Neuronal stem cell (in vitro differentiated cells): Measurements from ENCODE around the gene EML1.
A peak's percentile ranks its signal among the peaks of the same experiment; 100 is the strongest.

Experiments used
- DNase-seq: peaks from one replicate; pipeline ENCODE4 v3.0.0-alpha.2; 2013; ENCODE audit warnings: low spot score
- H2AFZ ChIP-seq: one replicate; pipeline ENCODE4 v1.6.1; 2013; ENCODE audit warnings: mild to moderate bottlenecking, low read length, inconsistent platforms
- H2AK5ac ChIP-seq: 2 replicates; pipeline ENCODE4 v1.6.1; 2013; ENCODE audit warnings: low read depth, mild to moderate bottlenecking, inconsistent platforms, low read length, moderate library complexity, mixed read lengths
- H2BK120ac ChIP-seq: 2 replicates; pipeline ENCODE4 v1.6.1; 2013; ENCODE audit warnings: low read depth, mild to moderate bottlenecking, inconsistent platforms, low read length, moderate library complexity, mixed read lengths
- H2BK12ac ChIP-seq: one replicate; pipeline ENCODE4 v1.6.1; 2013; ENCODE audit warnings: low read length, inconsistent platforms
- H2BK15ac ChIP-seq: 2 replicates; pipeline ENCODE4 v1.6.1; 2013; ENCODE audit warnings: mild to moderate bottlenecking, low read length, inconsistent platforms, mixed read lengths
- H2BK5ac ChIP-seq: one replicate; pipeline ENCODE4 v1.6.1; 2013; ENCODE audit warnings: inconsistent platforms, mild to moderate bottlenecking, low read length, moderate library complexity
- H3K14ac ChIP-seq: one replicate; pipeline ENCODE4 v1.6.1; 2013; ENCODE audit warnings: low read length, inconsistent platforms
- H3K18ac ChIP-seq: 2 replicates; pipeline ENCODE4 v1.6.1; 2013; ENCODE audit warnings: low read length, inconsistent platforms
- H3K23ac ChIP-seq: 2 replicates; pipeline ENCODE4 v1.6.1; 2013; ENCODE audit warnings: low read depth, mild to moderate bottlenecking, mixed read lengths, low read length, inconsistent platforms; ENCODE audit not compliant: poor library complexity
- H3K27ac ChIP-seq: replicated peaks from 3 replicates; pipeline ENCODE4 v1.5.1; 2013; ENCODE audit warnings: low read length, inconsistent platforms
- H3K27me3 ChIP-seq, 3 experiments: 2 replicates each; pipeline ENCODE4 v1.6.1; 2013; ENCODE audit warnings: low read length in 3 of 3, mild to moderate bottlenecking in 2 of 3, inconsistent platforms in 1 of 3, low read depth in 1 of 3, mixed read lengths in 1 of 3, moderate library complexity in 1 of 3; ENCODE audit not compliant: control insufficient read depth in 3 of 3, insufficient read depth in 3 of 3
- H3K36me3 ChIP-seq, 2 donors: replicated peaks in 1 of 2; 2 replicates each; pipeline ENCODE4 v1.6.1; 2013; ENCODE audit warnings: low read length in 2 of 2; ENCODE audit not compliant: control insufficient read depth in 2 of 2, insufficient read depth in 2 of 2
- H3K4ac ChIP-seq: 2 replicates; pipeline ENCODE4 v1.6.1; 2013; ENCODE audit warnings: inconsistent platforms, mild to moderate bottlenecking, low read length, moderate library complexity
- H3K4me1 ChIP-seq, 2 donors: 1 replicate in 1 of 2; 2 replicates in 1 of 2; pipeline ENCODE4 v1.6.1; 2013; ENCODE audit warnings: low read length in 2 of 2, low read depth in 1 of 2; ENCODE audit not compliant: control insufficient read depth in 2 of 2, insufficient read depth in 1 of 2
- H3K4me2 ChIP-seq: one replicate; pipeline ENCODE4 v1.6.1; 2013; ENCODE audit warnings: mild to moderate bottlenecking, low read length, inconsistent platforms; ENCODE audit not compliant: insufficient read depth, poor library complexity, severe bottlenecking
- H3K4me3 ChIP-seq, 2 donors: 2 replicates each; pipeline ENCODE4 v1.5.1; 2013; ENCODE audit warnings: low read length in 2 of 2, mild to moderate bottlenecking in 2 of 2, inconsistent platforms in 1 of 2, moderate library complexity in 1 of 2
- H3K79me1 ChIP-seq: one replicate; pipeline ENCODE4 v1.6.1; 2013; ENCODE audit warnings: low read depth, mild to moderate bottlenecking, inconsistent platforms, low read length, moderate library complexity
- H3K9ac ChIP-seq: one replicate; pipeline ENCODE4 v1.6.1; 2013; ENCODE audit warnings: mild to moderate bottlenecking, low read depth, low read length, inconsistent platforms; ENCODE audit not compliant: poor library complexity
- H3K9me3 ChIP-seq, 2 donors: replicated peaks in 1 of 2; 2 replicates each; pipeline versions ENCODE3 to v1.6.1; 2013; ENCODE audit warnings: low read length in 2 of 2, mild to moderate bottlenecking in 2 of 2, inconsistent platforms in 1 of 2, low read depth in 1 of 2, mixed read lengths in 1 of 2, moderate library complexity in 1 of 2; ENCODE audit not compliant: control insufficient read depth in 2 of 2, insufficient read depth in 1 of 2
- H4K8ac ChIP-seq: one replicate; pipeline ENCODE4 v1.6.1; 2013; ENCODE audit warnings: low read depth, mild to moderate bottlenecking, inconsistent platforms, low read length, moderate library complexity
- H4K91ac ChIP-seq: one replicate; pipeline ENCODE4 v1.6.1; 2013; ENCODE audit warnings: low read length, low read depth, mild to moderate bottlenecking, inconsistent platforms; ENCODE audit not compliant: poor library complexity
- WGBS, 2 donors: extraction: QIAGEN DNeasy Blood & Tissue Kit; methylation state at CpG; one replicate each; pipeline ENCODE4 v1.1.7; 2013; ENCODE audit warnings: missing lambda C conversion rate in 2 of 2, mixed read lengths in 1 of 2; ENCODE audit not compliant: insufficient read length in 2 of 2, insufficient replicate concordance in 1 of 2; ENCODE audit errors: extremely low coverage in 2 of 2; 5-methylcytosine and 5-hydroxymethylcytosine counted together

The EML1 gene

DNA sequence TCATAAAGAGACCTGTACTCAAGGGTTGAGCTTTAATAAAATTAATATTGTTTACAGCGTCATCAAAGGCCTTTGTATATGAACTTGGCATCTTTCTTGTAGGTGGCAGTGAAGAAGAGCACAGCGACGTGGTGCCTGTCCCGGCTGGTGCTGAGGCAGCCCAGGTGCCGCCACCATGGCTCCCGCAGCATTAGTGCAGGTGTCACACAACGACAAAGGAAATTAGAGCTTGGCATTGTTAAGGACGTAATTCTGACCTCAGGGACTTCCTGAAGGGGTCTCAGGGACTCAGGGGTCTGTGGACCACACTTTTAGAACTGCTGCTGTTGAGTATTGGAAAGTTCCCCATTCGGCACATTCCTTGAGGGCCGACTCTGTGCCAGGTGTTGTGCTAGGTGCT is 24.1 kb downstream of the EML1 start:
- H3K79me1 ChIP-seq: peaks cover 6% of the 10 kb centered on the region
- H3K14ac ChIP-seq: no peak overlapping the region
- no peak overlapping the region for H4K91ac ChIP-seq
- H3K9me3 ChIP-seq: no peaks in the 10 kb centered on the region
- H2BK15ac ChIP-seq: no peak overlapping the region
- no peak overlapping the region for H3K9ac ChIP-seq
- peaks cover 8 to 9% of the 10 kb centered on the region in 2 donors for H3K4me1 ChIP-seq
- no peak overlapping the region for H3K4ac ChIP-seq
- no peaks in the 10 kb centered on the region for H3K36me3 ChIP-seq
- no peak overlapping the region for H3K18ac ChIP-seq
- H3K4me3 ChIP-seq: no peak overlapping the region
- H2BK12ac ChIP-seq: no peak overlapping the region
- no peak overlapping the region for H2BK120ac ChIP-seq
- no peak overlapping the region for H2AFZ ChIP-seq
- H2BK5ac ChIP-seq: no peak overlapping the region
- H3K27ac ChIP-seq: no peak overlapping the region
- H3K4me2 ChIP-seq: no peak overlapping the region
- H4K8ac ChIP-seq: no peak overlapping the region
- no peak overlapping the region for H2AK5ac ChIP-seq
- WGBS, 2 donors: no CpG with 5 or more reads among the region's 10 CpGs
- no peak for DNase-seq
- no peak overlapping the region for H3K23ac ChIP-seq
- H3K27me3 ChIP-seq: no peaks in the 10 kb centered on the region

DNA sequence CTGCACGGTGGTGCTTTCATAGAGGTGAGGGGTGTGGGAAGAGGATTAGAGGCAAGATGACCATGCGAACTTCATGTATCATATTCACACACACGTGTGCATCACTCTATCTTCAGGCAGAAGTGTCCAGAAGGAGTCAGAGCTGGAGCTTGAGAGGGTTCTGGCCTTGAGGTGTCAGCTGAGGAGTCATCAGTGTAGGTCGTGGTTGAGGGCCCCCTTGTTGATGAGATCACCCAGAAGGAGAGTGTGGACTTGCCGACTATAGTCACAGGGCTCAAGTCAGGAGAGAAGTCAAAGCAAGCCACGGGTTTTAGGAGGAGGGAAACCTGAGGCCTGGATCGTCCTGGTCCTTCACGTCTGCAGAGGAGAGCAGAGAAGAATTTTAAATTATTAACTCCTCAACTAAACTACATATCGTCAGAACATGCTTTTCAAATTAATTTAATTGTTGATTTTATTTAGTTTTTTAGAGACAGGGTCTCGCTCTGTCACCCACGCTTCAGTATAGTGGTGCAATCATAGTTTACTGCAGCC is 25.4 kb downstream of the EML1 start:
- Histone ChIP-seq H3K79me1 (peaks cover 9% of the 10 kb centered on the region), H3K27ac (no peak overlapping the region), H2BK120ac (no peak overlapping the region), H4K8ac (no peak overlapping the region), H3K9me3 (no peaks in the 10 kb centered on the region), H4K91ac (no peak overlapping the region), H2BK15ac (no peak overlapping the region), H2AK5ac (no peak overlapping the region), H3K4me2 (no peak overlapping the region), H3K27me3 (no peaks in the 10 kb centered on the region), H3K9ac (no peak overlapping the region), H3K4me1 (peaks cover 5 to 6% of the 10 kb centered on the region in 2 donors), H3K18ac (no peak overlapping the region), H2BK5ac (no peak overlapping the region), H2AFZ (no peak overlapping the region), H2BK12ac (peak overlapping the region; percentile 36), H3K36me3 (no peaks in the 10 kb centered on the region), H3K4ac (no peak overlapping the region), H3K4me3 (no peak overlapping the region), H3K14ac (no peak overlapping the region), H3K23ac (no peak overlapping the region)
- DNase-seq: no peak
- WGBS, 2 donors: no CpG with 5 or more reads among the region's 11 CpGs

DNA sequence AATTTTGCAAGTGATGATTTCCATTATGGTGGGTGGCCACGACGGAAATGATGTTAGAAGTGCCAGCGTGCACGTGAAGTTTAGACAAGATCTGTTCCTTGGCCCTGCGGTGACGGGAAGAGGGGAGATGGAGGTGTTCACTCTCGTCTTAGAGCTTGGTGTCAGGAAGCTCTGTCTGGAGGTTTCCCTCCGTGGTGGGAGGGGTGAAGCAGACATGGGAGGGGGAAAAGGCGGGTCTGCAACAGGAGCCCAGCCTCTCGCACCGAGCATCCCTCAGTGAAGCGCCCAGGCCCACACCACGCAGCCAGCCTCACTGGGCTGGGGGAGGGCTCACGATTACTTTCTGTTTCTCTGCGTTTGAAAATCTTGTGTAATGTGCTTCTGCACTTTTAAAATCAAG is 26.3 kb downstream of the EML1 start:
- peaks cover 5 to 6% of the 10 kb centered on the region in 2 donors for H3K4me1 ChIP-seq
- no CpG with 5 or more reads among the region's 15 CpGs for WGBS, 2 donors

DNA sequence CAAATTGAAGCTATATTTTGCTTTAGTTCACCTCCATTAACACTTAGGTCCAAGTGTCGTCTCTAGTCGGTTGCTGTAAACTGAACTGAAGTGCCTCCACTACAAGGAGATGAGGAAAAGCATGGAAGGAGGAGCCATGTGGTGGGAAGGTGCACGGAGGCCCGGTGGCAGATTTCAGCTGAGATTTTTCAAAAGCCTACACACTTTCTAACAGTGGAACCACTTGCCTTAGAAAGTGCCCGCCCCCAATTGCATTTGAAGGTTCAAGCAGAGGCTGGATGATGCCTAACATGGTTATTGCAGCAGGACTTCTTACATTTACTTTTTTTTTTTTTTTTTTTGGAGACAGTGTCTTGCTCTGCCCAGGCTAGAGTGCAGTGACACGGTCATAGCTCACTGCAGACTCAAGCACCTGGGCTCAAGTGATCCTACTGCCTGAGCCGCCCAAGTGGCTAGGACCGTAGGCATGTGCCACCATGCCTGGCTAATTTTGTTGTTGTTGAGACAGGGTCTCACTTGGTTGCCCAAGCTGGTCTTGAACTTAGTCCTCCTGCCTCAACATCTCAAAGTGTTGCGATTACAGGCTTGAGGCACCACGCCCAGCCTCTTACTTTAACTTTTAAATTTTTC is 27.6 kb downstream of the EML1 start:
- H3K9ac ChIP-seq: no peak overlapping the region
- DNase-seq: no peak
- H3K4me3 ChIP-seq: no peak overlapping the region
- WGBS, 2 donors: no CpG with 5 or more reads among the region's 10 CpGs
- no peak overlapping the region for H4K91ac ChIP-seq
- H3K4me1 ChIP-seq: peaks cover 5 to 6% of the 10 kb centered on the region in 2 donors
- H2AK5ac ChIP-seq: no peak overlapping the region
- H2AFZ ChIP-seq: no peak overlapping the region
- no peak overlapping the region for H3K14ac ChIP-seq
- H3K4ac ChIP-seq: no peak overlapping the region
- no peak overlapping the region for H3K23ac ChIP-seq
- H3K27ac ChIP-seq: no peak overlapping the region
- H3K36me3 ChIP-seq: no peaks in the 10 kb centered on the region
- no peaks in the 10 kb centered on the region for H3K9me3 ChIP-seq
- no peaks in the 10 kb centered on the region for H3K27me3 ChIP-seq
- H2BK12ac ChIP-seq: no peak overlapping the region
- no peak overlapping the region for H2BK5ac ChIP-seq
- H2BK120ac ChIP-seq: no peak overlapping the region
- no peak overlapping the region for H3K4me2 ChIP-seq
- H2BK15ac ChIP-seq: no peak overlapping the region
- H3K79me1 ChIP-seq: peaks cover 9% of the 10 kb centered on the region
- H4K8ac ChIP-seq: no peak overlapping the region
- H3K18ac ChIP-seq: no peak overlapping the region

More for the DNA sequence above, 26.3 kb downstream of the EML1 start:
- H3K18ac ChIP-seq: peak overlapping the region; percentile 15
- H2AK5ac ChIP-seq: no peak overlapping the region
- no peak overlapping the region for H2BK15ac ChIP-seq
- no peak overlapping the region for H2BK12ac ChIP-seq
- H3K9ac ChIP-seq: no peak overlapping the region
- H3K79me1 ChIP-seq: peaks cover 10% of the 10 kb centered on the region
- no peak overlapping the region for H2AFZ ChIP-seq
- H2BK120ac ChIP-seq: no peak overlapping the region
- no peak overlapping the region for H2BK5ac ChIP-seq
- no peak overlapping the region for H3K4me2 ChIP-seq
- H3K14ac ChIP-seq: no peak overlapping the region
- H4K8ac ChIP-seq: no peak overlapping the region
- H3K27me3 ChIP-seq: no peaks in the 10 kb centered on the region
- H3K27ac ChIP-seq: no peak overlapping the region
- H3K23ac ChIP-seq: no peak overlapping the region
- no peaks in the 10 kb centered on the region for H3K9me3 ChIP-seq
- no peak overlapping the region for H4K91ac ChIP-seq
- H3K4ac ChIP-seq: no peak overlapping the region
- no peak overlapping the region for H3K4me3 ChIP-seq
- DNase-seq: no peak
- H3K36me3 ChIP-seq: no peaks in the 10 kb centered on the region
